H1 (cell line): ENCODE results near the gene UBE2M. TPM values are rescaled to one million over a fixed set of nuclear protein-coding genes. Genes with fewer than 3 reads are reported as not detected.

Experiments used
- CBX8 ChIP-seq: fragments of 300-800, 300-1000 bp; sonication (generic); IDR thresholded peaks from 2 replicates; pipeline ENCODE4 v1.7.1; 2016; ENCODE audit warnings: low read depth, low read length, borderline replicate concordance
- CTCF ChIP-seq, 3 experiments: IDR thresholded peaks; 1 replicate in 2 of 3; 2 replicates in 1 of 3; pipeline versions ENCODE4 v1.5.1 to v1.6.1; 2011; ENCODE audit warnings: low read length in 3 of 3, mild to moderate bottlenecking in 3 of 3, inconsistent platforms in 2 of 3, low read depth in 1 of 3, moderate library complexity in 1 of 3; ENCODE audit not compliant: insufficient read depth in 1 of 3; ENCODE audit errors: control extremely low read depth in 1 of 3
- EZH2 ChIP-seq: fragments of 200-600 bp; sonication (generic); IDR thresholded peaks from 2 replicates; pipeline ENCODE4 v1.7.1; 2012; ENCODE audit warnings: low read depth, mild to moderate bottlenecking, moderate library complexity, low read length, inconsistent platforms; ENCODE audit not compliant: severe bottlenecking
- RAD21 ChIP-seq, 2 experiments: IDR thresholded peaks in 1 of 2; conservative IDR thresholded peaks in 1 of 2; 2 replicates each; pipeline ENCODE4 v1.6.1; 2011; ENCODE audit warnings: low read depth in 2 of 2, low read length in 2 of 2, improper control_type of control experiment in 1 of 2, inconsistent platforms in 1 of 2, mild to moderate bottlenecking in 1 of 2, moderate library complexity in 1 of 2
- SUZ12 ChIP-seq: fragments of 200-600 bp; sonication (generic); IDR thresholded peaks from 2 replicates; pipeline ENCODE4 v1.6.1; 2012; ENCODE audit warnings: mild to moderate bottlenecking, inconsistent platforms, low read length, moderate library complexity, mixed read lengths
- polyA plus RNA-seq, 7 experiments: library from polyadenylated mRNA; depleted of rRNA in 3 of 7; stranded (reverse) in 5 of 7; unstranded in 2 of 7; fragments of >200 nt in 5 of 7; fragments of 200-250 nt in 2 of 7; gene quantifications; 1 replicate in 5 of 7; 2 replicates in 1 of 7; 4 replicates in 1 of 7; pipeline versions ENCODE4 v1.2.1 to v1.2.3, GENCODE V29; 2011 to 2013; ENCODE audit warnings: missing spikeins in 2 of 7, mixed read lengths in 2 of 7
- total RNA-seq: library from RNA; stranded (reverse); fragmentation: NEBNext Ultra II Directional; extraction: Animal tissue kit (Norgen Biotek cat#: 25700); gene quantifications from 2 replicates; pipeline ENCODE4 v1.2.1, GENCODE V29; 2021
- TF ChIP-seq, protein P1 (sequence below): fragments of 300-600 bp; sonication (generic); IDR thresholded peaks from 2 replicates; pipeline ENCODE4 v1.7.1; 2012; ENCODE audit warnings: low read length, moderate library complexity, mild to moderate bottlenecking, inconsistent platforms; ENCODE audit not compliant: insufficient replicate concordance

UBE2M gene
- total and polyA plus RNA-seq, 2 of the 8 experiments (the other 6 are each of a cell fraction or from before 2014, with no cell fraction given), result 93.8 to 114 TPM

DNA sequence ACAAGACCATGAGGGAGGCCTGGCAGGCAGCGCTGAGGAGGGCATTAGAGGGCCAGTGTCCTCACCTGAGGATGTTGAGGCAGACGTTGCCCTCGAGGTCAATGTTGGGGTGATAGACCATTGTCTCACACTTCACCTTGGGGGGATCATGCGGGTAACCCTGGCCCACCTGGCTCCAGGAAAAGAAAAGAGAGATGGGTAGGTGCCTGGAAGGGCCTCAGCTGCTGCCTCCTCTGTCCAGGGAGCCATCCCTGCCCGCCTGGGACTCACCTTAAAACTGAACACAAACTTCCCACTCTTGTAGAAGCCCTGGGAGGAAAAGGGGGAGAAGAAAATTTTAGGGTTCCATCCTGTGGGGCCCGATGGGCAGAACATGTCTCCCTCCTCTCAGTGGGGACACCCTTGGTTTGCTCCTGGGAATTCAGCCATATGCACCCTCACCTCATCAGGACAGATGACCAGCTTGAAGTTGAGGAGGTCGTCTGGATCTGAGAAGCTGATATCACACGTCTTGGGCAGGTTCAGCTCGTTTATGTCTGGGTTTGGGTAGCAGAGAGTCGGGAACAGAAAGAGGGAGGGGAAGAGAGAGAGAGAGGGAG is 1.7 kb downstream of the UBE2M start (continued):
- TF ChIP-seq, protein P1, sequence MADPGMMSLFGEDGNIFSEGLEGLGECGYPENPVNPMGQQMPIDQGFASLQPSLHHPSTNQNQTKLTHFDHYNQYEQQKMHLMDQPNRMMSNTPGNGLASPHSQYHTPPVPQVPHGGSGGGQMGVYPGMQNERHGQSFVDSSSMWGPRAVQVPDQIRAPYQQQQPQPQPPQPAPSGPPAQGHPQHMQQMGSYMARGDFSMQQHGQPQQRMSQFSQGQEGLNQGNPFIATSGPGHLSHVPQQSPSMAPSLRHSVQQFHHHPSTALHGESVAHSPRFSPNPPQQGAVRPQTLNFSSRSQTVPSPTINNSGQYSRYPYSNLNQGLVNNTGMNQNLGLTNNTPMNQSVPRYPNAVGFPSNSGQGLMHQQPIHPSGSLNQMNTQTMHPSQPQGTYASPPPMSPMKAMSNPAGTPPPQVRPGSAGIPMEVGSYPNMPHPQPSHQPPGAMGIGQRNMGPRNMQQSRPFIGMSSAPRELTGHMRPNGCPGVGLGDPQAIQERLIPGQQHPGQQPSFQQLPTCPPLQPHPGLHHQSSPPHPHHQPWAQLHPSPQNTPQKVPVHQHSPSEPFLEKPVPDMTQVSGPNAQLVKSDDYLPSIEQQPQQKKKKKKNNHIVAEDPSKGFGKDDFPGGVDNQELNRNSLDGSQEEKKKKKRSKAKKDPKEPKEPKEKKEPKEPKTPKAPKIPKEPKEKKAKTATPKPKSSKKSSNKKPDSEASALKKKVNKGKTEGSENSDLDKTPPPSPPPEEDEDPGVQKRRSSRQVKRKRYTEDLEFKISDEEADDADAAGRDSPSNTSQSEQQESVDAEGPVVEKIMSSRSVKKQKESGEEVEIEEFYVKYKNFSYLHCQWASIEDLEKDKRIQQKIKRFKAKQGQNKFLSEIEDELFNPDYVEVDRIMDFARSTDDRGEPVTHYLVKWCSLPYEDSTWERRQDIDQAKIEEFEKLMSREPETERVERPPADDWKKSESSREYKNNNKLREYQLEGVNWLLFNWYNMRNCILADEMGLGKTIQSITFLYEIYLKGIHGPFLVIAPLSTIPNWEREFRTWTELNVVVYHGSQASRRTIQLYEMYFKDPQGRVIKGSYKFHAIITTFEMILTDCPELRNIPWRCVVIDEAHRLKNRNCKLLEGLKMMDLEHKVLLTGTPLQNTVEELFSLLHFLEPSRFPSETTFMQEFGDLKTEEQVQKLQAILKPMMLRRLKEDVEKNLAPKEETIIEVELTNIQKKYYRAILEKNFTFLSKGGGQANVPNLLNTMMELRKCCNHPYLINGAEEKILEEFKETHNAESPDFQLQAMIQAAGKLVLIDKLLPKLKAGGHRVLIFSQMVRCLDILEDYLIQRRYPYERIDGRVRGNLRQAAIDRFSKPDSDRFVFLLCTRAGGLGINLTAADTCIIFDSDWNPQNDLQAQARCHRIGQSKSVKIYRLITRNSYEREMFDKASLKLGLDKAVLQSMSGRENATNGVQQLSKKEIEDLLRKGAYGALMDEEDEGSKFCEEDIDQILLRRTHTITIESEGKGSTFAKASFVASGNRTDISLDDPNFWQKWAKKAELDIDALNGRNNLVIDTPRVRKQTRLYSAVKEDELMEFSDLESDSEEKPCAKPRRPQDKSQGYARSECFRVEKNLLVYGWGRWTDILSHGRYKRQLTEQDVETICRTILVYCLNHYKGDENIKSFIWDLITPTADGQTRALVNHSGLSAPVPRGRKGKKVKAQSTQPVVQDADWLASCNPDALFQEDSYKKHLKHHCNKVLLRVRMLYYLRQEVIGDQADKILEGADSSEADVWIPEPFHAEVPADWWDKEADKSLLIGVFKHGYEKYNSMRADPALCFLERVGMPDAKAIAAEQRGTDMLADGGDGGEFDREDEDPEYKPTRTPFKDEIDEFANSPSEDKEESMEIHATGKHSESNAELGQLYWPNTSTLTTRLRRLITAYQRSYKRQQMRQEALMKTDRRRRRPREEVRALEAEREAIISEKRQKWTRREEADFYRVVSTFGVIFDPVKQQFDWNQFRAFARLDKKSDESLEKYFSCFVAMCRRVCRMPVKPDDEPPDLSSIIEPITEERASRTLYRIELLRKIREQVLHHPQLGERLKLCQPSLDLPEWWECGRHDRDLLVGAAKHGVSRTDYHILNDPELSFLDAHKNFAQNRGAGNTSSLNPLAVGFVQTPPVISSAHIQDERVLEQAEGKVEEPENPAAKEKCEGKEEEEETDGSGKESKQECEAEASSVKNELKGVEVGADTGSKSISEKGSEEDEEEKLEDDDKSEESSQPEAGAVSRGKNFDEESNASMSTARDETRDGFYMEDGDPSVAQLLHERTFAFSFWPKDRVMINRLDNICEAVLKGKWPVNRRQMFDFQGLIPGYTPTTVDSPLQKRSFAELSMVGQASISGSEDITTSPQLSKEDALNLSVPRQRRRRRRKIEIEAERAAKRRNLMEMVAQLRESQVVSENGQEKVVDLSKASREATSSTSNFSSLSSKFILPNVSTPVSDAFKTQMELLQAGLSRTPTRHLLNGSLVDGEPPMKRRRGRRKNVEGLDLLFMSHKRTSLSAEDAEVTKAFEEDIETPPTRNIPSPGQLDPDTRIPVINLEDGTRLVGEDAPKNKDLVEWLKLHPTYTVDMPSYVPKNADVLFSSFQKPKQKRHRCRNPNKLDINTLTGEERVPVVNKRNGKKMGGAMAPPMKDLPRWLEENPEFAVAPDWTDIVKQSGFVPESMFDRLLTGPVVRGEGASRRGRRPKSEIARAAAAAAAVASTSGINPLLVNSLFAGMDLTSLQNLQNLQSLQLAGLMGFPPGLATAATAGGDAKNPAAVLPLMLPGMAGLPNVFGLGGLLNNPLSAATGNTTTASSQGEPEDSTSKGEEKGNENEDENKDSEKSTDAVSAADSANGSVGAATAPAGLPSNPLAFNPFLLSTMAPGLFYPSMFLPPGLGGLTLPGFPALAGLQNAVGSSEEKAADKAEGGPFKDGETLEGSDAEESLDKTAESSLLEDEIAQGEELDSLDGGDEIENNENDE, result no peak
- no peak for TF ChIP-seq SUZ12
- TF ChIP-seq EZH2, result no peak
- TF ChIP-seq CBX8, result no peak
- TF ChIP-seq RAD21 (IDR thresholded peaks at IDR 0.05 in 1 of 2, conservative IDR thresholded peaks at IDR 0.05 in 1 of 2; ENCODE audit: low read depth in 2 of 2, low read length in 2 of 2), result no peak
- TF ChIP-seq CTCF (IDR thresholded peaks at IDR 0.05; ENCODE audit: control extremely low read depth in 1 of 3, insufficient read depth in 1 of 3, low read depth in 1 of 3, low read length in 3 of 3), result no peak
